Measurements from ENCODE around the gene HSD17B3. TPM values are rescaled to one million over a fixed set of nuclear protein-coding genes. Genes with fewer than 3 reads are reported as not detected.

HSD17B3 gene
- total RNA-seq = 1 to 10 TPM in 1 of 2 donors, under 1 TPM in 1; 0.41 to 1.0 TPM
- 1 to 10 TPM in 2 of 6 donors, under 1 TPM in 3, not detected in 1; 0.26 to 1.8 (median 0.52) TPM for polyA plus RNA-seq (ENCODE audit: insufficient read length in 6 of 6)
- long read RNA-seq, donor 1 = 0 reads
- long read RNA-seq, donor 2 = 0 reads
- long read RNA-seq, donor 3 = 0 reads
- long read RNA-seq, donor 4 = 0 reads
- long read RNA-seq, donor 5 = 0 reads
- long read RNA-seq, donor 6 = 0 reads
- long read RNA-seq, donor 7 = 0 reads
- long read RNA-seq, donor 8 = 0 reads
- long read RNA-seq, donor 9 = 0 reads
- long read RNA-seq, donor 10 = 0 reads
- long read RNA-seq, donor 11 = 0 reads
- long read RNA-seq, donor 12 = 0 reads

DNA sequence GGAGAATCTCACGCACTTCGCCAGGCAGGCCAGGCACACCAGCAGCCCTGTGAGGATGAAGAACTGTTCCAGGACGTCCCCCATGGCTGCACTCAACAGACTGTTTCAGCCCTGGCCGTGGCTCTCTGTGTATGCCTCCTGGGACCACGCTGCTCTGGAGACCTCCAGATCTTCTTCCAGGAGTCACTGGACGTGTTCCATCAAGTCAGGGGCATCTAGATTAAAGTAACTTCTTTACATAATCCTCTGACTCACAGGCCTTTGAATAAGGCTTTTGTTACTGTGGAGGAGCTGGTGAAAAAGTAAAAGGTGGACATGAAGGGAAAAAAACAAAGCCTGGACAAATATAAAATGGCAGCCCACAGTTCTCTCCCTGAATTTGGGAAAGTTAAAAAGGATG, at the start of gene HSD17B3:
Gene HSD17B3 (minus strand): TSS at position 156 of the 400 bp plus-strand sequence. CDS start 72 bp downstream, at position 84.
- H3K9me3 ChIP-seq = no peaks in the 10 kb centered on the region
- no peaks in the 10 kb centered on the region for H3K4me1 ChIP-seq
- H3K36me3 ChIP-seq = no peaks in the 10 kb centered on the region
- no peak for TF ChIP-seq CTCF (IDR thresholded peaks at IDR 0.05)
- DNase-seq = no peak
- no peak within 1 kb of the TSS for H3K4me3 ChIP-seq
- intact Hi-C loops (cut with DNase I) = no loop called here
- no peak for ATAC-seq
- H3K27ac ChIP-seq = no peak within 1 kb of the TSS
- H3K27me3 ChIP-seq = no peaks in the 10 kb centered on the region

- Histone ChIP-seq H3K36me3 (peaks cover 0 to 28% of the 10 kb centered on the region in 2 donors), H3K27me3 (no peaks in the 10 kb centered on the region), H3K4me1 (no peaks in the 10 kb centered on the region), H3K27ac (no peak overlapping the region), H3K9me3 (no peaks in the 10 kb centered on the region), H3K4me3 (no peak overlapping the region)
- DNase-seq (no peak), ATAC-seq (no peak)
- intact Hi-C loops (cut with DNase I) = no loop called here
- TF ChIP-seq CTCF (IDR thresholded peaks at IDR 0.05) = no peak
Observed at GRCh38 chr9:96350866-96351265, 48.9 kb upstream of the HSD17B3 start.

DNA sequence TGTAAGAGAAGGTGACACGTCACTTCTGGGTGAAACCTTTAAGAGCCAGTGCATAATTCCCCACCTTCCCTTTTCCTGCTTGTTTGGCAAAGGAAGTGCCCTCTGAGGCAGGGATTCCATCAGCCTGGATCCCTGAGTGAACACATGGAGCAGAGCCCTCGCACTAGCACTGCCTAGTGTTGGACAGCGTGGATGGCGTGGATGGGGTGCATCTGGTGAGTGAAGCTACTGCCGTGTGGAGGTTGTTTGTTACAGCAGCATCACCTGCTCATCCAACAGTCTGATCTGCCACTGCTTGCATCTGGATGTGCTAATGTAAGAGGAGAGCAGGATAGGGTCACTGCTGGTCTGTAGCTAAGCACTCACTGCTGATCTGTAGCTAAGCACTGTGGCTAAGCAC, 46.3 kb upstream of the HSD17B3 start:
- Histone ChIP-seq H3K4me3 (no peak overlapping the region), H3K36me3 (peaks cover 0 to 17% of the 10 kb centered on the region in 2 donors), H3K9me3 (no peaks in the 10 kb centered on the region), H3K27me3 (no peaks in the 10 kb centered on the region), H3K4me1 (peaks cover 0 to 8% of the 10 kb centered on the region in 2 donors), H3K27ac (no peak overlapping the region)
- ATAC-seq = no peak
- intact Hi-C loops (cut with DNase I) = no loop called here
- no peak for DNase-seq
- no peak for TF ChIP-seq CTCF (IDR thresholded peaks at IDR 0.05)

DNA sequence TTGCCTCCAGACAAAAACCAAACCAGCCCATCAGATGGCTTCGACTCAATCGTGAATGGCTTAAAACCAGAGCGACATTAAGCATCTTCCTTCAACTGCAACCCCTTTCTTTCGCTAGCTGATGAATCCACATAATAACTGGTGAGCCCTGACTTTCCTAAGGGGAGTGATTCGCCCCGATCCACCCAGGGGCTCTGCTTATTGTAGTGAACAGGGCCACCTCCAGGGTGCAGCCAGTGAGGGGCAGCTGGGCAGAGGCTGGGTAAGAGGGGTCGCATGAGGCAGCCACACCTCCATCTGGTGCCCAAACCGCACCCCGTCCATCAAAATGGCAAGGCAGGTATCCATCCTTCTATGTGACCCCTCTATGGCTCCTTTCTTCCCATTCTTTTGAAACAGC, 43.6 kb upstream of the HSD17B3 start:
- no peak overlapping the region for H3K4me3 ChIP-seq
- no peak for ATAC-seq
- H3K4me1 ChIP-seq = peaks cover 0 to 8% of the 10 kb centered on the region in 2 donors
- no peaks in the 10 kb centered on the region for H3K9me3 ChIP-seq
- no peaks in the 10 kb centered on the region for H3K27me3 ChIP-seq
- intact Hi-C loops (cut with DNase I) = no loop called here
- peak overlapping the region in 1 of 2 donors; percentile 64 for H3K27ac ChIP-seq
- H3K36me3 ChIP-seq = peaks cover 0 to 21% of the 10 kb centered on the region in 2 donors
- no peak for DNase-seq
- TF ChIP-seq CTCF (IDR thresholded peaks at IDR 0.05) = no peak

GRCh38 chr9:96344458-96345180, 42.6 kb upstream of the HSD17B3 start:
- H3K4me3 ChIP-seq = no peak overlapping the region
- peak in 2 of 4 donors; percentile 33 to 62 for DNase-seq
- H3K4me1 ChIP-seq = peaks cover 0 to 10% of the 10 kb centered on the region in 2 donors
- intact Hi-C loops (cut with DNase I) = no loop called here
- no peaks in the 10 kb centered on the region for H3K27me3 ChIP-seq
- H3K27ac ChIP-seq = peak overlapping the region; percentile 20 to 64
- no peak for TF ChIP-seq CTCF (IDR thresholded peaks at IDR 0.05)
- peak; percentile 80 for ATAC-seq
- H3K36me3 ChIP-seq = peaks cover 0 to 21% of the 10 kb centered on the region in 2 donors
- no peaks in the 10 kb centered on the region for H3K9me3 ChIP-seq

Data from left lung (tissue), 14 donors.